ENCODE results near the gene GFI1B.
"Not testable (repeated sequence)": the region's sequence is repeated elsewhere in the genome, so short reads cannot be mapped to it uniquely, and the experiment has no call there.

The GFI1B gene

GRCh38 chr9:132978451-132979131 lies at the start of gene GFI1B:
TSS of gene GFI1B (plus strand) at chr9:132978694. CDS start at chr9:132986679, 7,985 bp downstream.
- no peak for DNase-seq

GRCh38 chr9:132931178-132931735 lies 47.2 kb upstream of the GFI1B start:
- no peak for DNase-seq

- no peak for DNase-seq
These were observed 43.5 kb upstream of the GFI1B start for GRCh38 chr9:132935026-132935425.

- no peak for DNase-seq
These were observed 41.0 kb upstream of the GFI1B start for GRCh38 chr9:132937463-132937901.

GRCh38 chr9:132939169-132939568 lies 39.3 kb upstream of the GFI1B start:
- no peak for DNase-seq

GRCh38 chr9:132942541-132943182 lies 35.8 kb upstream of the GFI1B start:
- no peak for DNase-seq

- DNase-seq = no peak
These were observed 34.7 kb upstream of the GFI1B start for GRCh38 chr9:132943651-132944293.

- DNase-seq = peak; percentile 97
These were observed 34.0 kb upstream of the GFI1B start, which contains the start of gene TSC1 for GRCh38 chr9:132944294-132945185. TSS of gene TSC1 (minus strand) at chr9:132944616. CDS start at chr9:132928872, 15,744 bp downstream.

- no peak for DNase-seq
These were observed 33.0 kb upstream of the GFI1B start for GRCh38 chr9:132945186-132946130.

GRCh38 chr9:132946211-132946610 lies 32.3 kb upstream of the GFI1B start:
- DNase-seq = no peak

- no peak for DNase-seq
These were observed 31.7 kb upstream of the GFI1B start for GRCh38 chr9:132946631-132947295.

- no peak for DNase-seq
These were observed 30.7 kb upstream of the GFI1B start for GRCh38 chr9:132947756-132948155.

- no peak for DNase-seq
These were observed 29.9 kb upstream of the GFI1B start for GRCh38 chr9:132948482-132949050.

GRCh38 chr9:132949709-132950108 lies 28.8 kb upstream of the GFI1B start:
- DNase-seq = no peak

GRCh38 chr9:132955123-132955522 lies 23.4 kb upstream of the GFI1B start:
- DNase-seq = no peak

- DNase-seq = no peak
These were observed 22.7 kb upstream of the GFI1B start for GRCh38 chr9:132955768-132956167.

- DNase-seq = no peak
These were observed 20.7 kb upstream of the GFI1B start for GRCh38 chr9:132957805-132958204.

GRCh38 chr9:132961002-132961401 lies 17.5 kb upstream of the GFI1B start:
- no peak for DNase-seq

GRCh38 chr9:132965478-132965877 lies 13.0 kb upstream of the GFI1B start:
- no peak for DNase-seq

- DNase-seq = not testable (repeated sequence)
These were observed 10.6 kb upstream of the GFI1B start for GRCh38 chr9:132967908-132968307.
